ENCODE data around the gene RIT2. TPM values are rescaled to one million over a fixed set of nuclear protein-coding genes. Genes with fewer than 3 reads are reported as not detected.

RIT2 gene
- total RNA-seq (2014; rRNA removed; shearing (Covaris generic)) = not detected in 2 replicates

DNA sequence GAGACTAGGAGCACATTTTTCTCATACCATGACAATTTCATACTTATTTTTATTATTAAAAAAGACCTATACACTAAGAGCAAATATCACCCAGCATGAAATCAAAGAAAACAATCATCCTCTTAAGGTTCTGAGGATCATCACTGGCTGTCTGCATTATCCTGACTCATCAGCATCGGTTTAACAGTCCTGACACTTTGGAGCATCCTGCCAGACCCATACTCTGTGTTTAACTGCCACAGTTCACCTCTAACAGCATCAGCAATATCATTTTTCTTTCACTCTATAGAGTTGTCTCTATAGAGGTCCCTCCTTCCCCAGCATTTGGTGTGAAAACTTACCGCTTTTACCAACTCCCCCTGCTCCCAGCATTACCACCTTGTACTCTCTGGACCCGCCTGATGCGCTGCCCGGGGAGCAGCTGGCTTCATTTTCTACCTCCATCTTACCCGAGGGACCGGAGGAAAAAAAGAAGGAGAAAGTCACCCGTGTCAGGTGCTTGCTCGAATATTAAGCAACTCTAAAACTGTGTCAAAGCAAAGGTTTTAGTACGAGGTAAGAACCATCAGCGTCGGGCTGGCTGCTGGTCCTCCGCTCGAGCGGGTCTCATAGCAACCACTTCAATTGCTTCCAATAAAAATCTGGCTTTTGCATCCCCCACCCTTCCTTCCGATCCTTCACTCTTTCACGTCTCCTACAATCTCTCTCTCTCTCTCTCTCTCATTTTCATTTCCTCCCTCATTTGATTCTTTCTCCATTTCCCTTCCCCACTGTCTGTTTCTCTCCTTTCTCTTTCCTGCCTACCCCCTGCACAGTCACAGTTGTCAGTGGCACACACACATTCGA is at the start of gene RIT2:
Gene RIT2 (minus strand): TSS at position 610 of the 846 bp plus-strand sequence.
- DNase-seq (ENCODE audit: low spot score) = no peak

GRCh38 chr18:43161528-43161927 is 46.0 kb upstream of the RIT2 start:
- DNase-seq (ENCODE audit: low spot score) = no peak

DNA sequence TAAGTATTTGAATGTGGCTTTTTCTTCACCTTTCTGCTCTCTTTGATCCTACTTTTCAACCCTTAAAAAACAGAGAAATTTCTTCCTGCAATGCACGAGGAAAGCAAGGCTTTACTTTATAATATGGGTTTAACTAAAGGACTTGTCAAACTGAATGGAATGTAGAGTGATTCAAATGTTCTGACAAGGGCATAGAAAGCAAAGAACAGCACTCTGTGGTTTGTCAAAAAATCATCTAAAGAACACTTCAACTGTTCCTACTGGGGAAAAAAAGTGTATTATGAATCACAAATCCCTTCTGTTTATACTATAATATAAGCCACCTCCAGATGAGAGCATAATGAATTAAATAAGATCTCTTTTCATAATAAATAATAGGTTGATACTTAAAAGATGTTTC is 45.0 kb upstream of the RIT2 start:
- no peak for DNase-seq (ENCODE audit: low spot score)

- DNase-seq (ENCODE audit: low spot score) = no peak
These were observed 44.4 kb upstream of the RIT2 start for GRCh38 chr18:43159926-43160325.

- DNase-seq (ENCODE audit: low spot score) = no peak
These were observed 43.7 kb upstream of the RIT2 start for GRCh38 chr18:43159086-43159770.

- DNase-seq (ENCODE audit: low spot score) = no peak
These were observed 42.9 kb upstream of the RIT2 start for GRCh38 chr18:43158381-43158780.

- no peak for DNase-seq (ENCODE audit: low spot score)
These were observed 40.4 kb upstream of the RIT2 start for GRCh38 chr18:43155842-43156241.

DNA sequence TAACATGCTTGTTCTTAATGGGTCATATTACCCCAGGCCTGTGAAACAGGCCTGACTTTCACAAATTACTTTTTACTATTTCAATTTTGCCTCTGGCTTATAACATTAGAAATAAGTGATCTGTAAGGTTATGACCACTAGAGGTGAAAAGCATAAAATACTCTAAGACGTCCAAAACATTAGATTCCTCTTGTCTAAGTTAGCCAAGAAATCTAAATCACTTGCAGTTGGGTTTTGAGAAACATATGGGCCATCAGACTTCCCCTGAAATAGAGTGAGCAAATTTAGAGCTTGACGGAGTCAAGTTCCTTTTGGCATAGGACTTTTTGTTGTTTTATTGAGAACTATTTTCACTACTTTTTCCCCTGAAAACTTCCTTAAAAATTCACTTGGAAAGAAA is 32.7 kb upstream of the RIT2 start:
- no peak for DNase-seq (ENCODE audit: low spot score)

- DNase-seq (ENCODE audit: low spot score) = no peak
These were observed 25.7 kb upstream of the RIT2 start for GRCh38 chr18:43141208-43141607.

- DNase-seq (ENCODE audit: low spot score) = no peak
These were observed 23.9 kb upstream of the RIT2 start for GRCh38 chr18:43139288-43139946.

- no peak for DNase-seq (ENCODE audit: low spot score)
These were observed 19.4 kb upstream of the RIT2 start for GRCh38 chr18:43134876-43135275.

DNA sequence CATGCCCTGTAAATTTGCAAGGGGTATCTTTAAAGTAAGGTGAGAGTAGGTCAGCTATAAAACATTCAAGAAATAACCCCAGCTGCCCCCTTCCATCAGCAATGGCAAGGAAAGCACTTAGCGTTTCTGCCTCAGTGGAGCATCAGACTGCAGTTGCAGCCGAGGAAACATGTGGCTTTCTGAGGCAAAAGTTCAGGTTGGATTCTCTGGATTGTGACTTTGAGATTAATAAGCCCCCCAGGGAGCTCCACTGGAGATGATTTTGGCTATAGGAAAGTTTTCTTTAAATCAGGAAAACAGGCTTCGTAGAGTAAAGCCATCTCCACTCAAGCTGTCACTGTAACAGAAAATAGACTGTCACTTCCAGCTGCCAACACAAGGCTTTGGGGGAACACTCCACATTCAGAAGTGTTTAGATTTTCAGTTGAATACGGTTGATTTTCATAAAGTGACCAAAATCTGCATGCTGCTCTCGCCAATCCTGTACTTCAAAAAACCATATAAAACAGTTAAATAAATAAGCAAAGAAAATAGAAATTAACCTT is 15.3 kb upstream of the RIT2 start:
- no peak for DNase-seq (ENCODE audit: low spot score)

DNA sequence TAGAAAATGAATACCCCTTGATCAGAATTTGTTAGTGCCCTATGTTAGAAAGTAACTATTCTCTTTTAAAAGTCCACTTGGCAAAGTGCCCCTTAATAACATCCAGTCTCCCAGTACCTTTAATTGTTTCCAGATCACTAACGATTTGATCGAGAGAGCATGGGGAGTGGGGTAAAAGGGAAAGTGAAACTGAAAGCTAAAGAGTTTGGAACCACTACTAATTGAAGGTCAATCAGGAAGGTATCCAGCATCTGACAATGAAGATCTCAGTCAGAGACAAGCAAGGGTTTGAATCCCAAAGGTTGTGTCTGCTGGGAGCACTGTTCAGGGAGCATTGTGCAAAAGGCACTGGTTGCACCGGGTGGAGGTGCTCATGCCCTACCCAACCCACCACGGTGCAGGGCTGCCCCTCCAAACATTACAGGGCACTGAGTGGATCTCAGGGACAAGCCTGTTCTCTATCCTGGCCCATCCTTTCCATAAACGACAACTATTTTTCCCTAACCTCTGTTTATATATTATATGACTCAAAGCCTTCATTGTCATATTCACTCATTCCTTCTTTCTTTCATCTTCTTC is 14.6 kb upstream of the RIT2 start:
- no peak for DNase-seq (ENCODE audit: low spot score)

GRCh38 chr18:43125471-43125870 is 10.0 kb upstream of the RIT2 start:
- no peak for DNase-seq (ENCODE audit: low spot score)

DNA sequence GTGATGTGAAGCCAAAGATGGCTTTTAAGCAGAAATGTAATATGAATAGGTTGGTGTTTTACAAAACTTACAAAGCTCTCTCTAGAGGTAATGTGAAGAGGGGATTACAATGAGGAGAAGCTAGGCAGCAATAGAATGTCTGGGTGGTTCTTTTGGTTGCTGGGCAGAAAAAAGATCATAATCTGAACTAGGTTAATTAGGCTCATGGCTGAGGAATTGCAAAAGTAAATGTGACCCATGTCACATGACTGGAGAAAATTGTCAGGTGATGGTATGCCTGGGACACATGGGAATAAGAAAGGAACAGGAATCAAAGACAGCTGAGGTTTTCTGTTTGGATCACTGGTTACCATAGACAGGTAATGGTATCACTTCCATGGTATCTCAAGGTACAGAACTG is 7.5 kb upstream of the RIT2 start:
- DNase-seq (ENCODE audit: low spot score) = no peak

DNA sequence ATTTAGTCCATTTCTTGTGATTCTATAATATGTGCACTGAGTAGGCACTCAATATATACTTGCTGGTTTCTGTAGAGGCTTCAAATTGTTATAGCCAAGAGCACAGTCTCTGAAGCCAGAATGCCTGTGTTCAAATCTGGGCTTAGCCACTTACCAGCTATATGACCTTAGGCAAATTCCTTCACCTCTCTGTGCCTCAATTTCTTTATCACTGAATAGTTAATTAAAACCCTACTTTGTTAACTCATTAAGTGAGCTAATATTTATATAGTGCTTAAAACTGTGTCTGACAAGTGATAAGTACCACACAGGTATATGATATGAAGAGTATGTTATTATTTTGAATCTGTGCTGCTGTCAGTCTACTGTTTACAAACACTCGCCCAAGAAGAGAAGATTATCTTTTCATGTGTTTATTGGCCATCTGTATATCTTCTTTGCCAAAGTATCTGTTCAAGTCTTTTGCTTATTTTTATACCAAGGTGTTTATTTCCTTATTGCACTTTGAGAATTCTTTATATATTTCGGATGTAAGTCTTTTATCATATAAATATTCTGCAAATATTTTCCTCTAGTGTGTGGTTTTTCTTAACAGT is 1.3 kb upstream of the RIT2 start:
- DNase-seq (ENCODE audit: low spot score) = no peak

GRCh38 chr18:43113220-43113895 is 2.1 kb downstream of the RIT2 start:
- DNase-seq (ENCODE audit: low spot score) = no peak

GRCh38 chr18:43108882-43109281 is 6.6 kb downstream of the RIT2 start:
- DNase-seq (ENCODE audit: low spot score) = no peak

- DNase-seq (ENCODE audit: low spot score) = no peak
These were observed 7.0 kb downstream of the RIT2 start for GRCh38 chr18:43108469-43108868.

DNA sequence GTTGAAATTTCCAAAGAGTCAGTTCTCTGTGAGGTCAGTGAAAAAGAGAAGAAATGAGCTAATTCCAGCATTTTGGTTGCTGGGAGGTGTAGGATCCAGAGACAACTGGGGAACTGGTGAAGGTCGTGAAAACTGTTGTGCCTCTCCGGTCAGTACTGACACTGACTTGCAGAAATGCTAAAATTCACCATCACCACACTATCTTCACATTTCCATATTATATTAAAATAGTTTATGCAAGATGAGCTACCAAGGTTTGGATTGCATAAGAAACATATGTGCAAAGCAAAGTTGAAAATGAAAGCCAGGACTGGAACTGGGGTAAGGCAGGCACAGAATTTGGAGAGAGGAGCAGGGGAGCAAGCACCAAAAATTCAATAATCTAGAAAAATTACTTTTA is 21.8 kb downstream of the RIT2 start:
- no peak for DNase-seq (ENCODE audit: low spot score)

DNA sequence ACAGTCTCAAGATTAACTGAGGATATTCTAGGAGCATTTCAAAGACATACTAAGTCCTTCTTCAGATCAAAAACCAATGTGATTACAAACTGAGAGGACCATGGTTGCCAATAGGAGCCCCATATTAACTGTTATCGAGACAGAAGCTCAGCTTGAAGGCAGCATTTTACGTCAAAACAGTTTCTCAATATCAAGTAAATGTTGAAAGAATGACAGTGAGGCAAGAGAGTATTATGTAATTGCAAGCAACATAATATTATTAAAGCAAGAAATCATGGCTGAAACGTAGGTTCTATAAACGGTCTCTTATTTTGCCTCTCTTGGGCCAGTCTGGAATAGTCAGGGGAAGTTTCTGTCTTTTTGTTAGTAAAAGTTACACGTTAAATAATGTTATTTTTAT is 22.9 kb downstream of the RIT2 start:
- DNase-seq (ENCODE audit: low spot score) = no peak

Data from HT-29 (cell line).